SK-N-SH (cell line): ENCODE data around the gene TM9SF1.

Source experiments
- GABPA ChIP-seq: IDR thresholded peaks from 2 replicates; pipeline ENCODE4 v1.4.0; 2012; ENCODE audit warnings: low read depth, mild to moderate bottlenecking
- TF ChIP-seq, protein P1 (sequence below): fragments of 200-600 bp; sonication (generic); IDR thresholded peaks from 2 replicates; pipeline ENCODE4 v1.6.1; 2017; ENCODE audit warnings: antibody characterized with exemption, mild to moderate bottlenecking, moderate library complexity
- TF ChIP-seq, protein P2 (sequence below): IDR thresholded peaks from 2 replicates; pipeline ENCODE4 v1.4.0; 2012; ENCODE audit warnings: low read depth, borderline replicate concordance

DNA sequence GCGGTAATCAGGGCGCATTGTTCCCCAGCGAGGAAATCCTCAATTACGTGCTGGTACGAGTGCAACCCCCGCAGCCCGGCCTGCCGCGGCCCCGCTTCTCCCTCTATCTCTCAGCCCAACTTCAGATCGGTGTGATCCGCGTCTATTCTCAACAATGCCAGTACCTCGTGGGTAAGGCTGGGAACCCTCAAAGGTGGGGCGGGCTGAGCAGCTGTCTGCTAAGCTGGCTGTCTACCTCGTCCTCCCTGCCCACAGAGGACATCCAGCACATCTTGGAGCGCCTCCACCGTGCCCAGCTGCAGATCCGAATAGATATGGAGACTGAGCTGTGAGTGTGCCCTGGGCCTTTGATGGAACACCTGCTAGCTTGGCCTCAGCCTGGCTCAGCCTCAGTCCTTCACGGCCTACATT is 22.4 kb downstream of the TM9SF1 start:
- TF ChIP-seq, protein P1, sequence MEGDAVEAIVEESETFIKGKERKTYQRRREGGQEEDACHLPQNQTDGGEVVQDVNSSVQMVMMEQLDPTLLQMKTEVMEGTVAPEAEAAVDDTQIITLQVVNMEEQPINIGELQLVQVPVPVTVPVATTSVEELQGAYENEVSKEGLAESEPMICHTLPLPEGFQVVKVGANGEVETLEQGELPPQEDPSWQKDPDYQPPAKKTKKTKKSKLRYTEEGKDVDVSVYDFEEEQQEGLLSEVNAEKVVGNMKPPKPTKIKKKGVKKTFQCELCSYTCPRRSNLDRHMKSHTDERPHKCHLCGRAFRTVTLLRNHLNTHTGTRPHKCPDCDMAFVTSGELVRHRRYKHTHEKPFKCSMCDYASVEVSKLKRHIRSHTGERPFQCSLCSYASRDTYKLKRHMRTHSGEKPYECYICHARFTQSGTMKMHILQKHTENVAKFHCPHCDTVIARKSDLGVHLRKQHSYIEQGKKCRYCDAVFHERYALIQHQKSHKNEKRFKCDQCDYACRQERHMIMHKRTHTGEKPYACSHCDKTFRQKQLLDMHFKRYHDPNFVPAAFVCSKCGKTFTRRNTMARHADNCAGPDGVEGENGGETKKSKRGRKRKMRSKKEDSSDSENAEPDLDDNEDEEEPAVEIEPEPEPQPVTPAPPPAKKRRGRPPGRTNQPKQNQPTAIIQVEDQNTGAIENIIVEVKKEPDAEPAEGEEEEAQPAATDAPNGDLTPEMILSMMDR = no peak
- TF ChIP-seq, protein P2, sequence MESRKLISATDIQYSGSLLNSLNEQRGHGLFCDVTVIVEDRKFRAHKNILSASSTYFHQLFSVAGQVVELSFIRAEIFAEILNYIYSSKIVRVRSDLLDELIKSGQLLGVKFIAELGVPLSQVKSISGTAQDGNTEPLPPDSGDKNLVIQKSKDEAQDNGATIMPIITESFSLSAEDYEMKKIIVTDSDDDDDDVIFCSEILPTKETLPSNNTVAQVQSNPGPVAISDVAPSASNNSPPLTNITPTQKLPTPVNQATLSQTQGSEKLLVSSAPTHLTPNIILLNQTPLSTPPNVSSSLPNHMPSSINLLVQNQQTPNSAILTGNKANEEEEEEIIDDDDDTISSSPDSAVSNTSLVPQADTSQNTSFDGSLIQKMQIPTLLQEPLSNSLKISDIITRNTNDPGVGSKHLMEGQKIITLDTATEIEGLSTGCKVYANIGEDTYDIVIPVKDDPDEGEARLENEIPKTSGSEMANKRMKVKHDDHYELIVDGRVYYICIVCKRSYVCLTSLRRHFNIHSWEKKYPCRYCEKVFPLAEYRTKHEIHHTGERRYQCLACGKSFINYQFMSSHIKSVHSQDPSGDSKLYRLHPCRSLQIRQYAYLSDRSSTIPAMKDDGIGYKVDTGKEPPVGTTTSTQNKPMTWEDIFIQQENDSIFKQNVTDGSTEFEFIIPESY = no peak
- no peak for TF ChIP-seq GABPA
